H9 (cell line): Measurements from ENCODE around the gene RBPJ. TPM values are rescaled to one million over a fixed set of nuclear protein-coding genes. Genes with fewer than 3 reads are reported as not detected.
A peak's percentile ranks its signal among the peaks of the same experiment; 100 is the strongest.

Experiments
- DNase-seq: peaks from one replicate; pipeline ENCODE4 v3.0.0-alpha.2; 2017
- H2AFZ ChIP-seq: one replicate; pipeline ENCODE4 v1.6.1; 2013; ENCODE audit warnings: mild to moderate bottlenecking, low read length, control low read depth, moderate library complexity
- H2AK5ac ChIP-seq: 2 replicates; pipeline ENCODE4 v1.6.1; 2013; ENCODE audit warnings: low read length, control low read depth, mixed read lengths; ENCODE audit not compliant: insufficient read length
- H2BK120ac ChIP-seq: one replicate; pipeline ENCODE4 v1.6.1; 2013; ENCODE audit warnings: low read depth, mild to moderate bottlenecking, low read length, control low read depth, inconsistent platforms; ENCODE audit not compliant: poor library complexity, severe bottlenecking
- H2BK12ac ChIP-seq: 2 replicates; pipeline ENCODE4 v1.6.1; 2013; ENCODE audit warnings: low read length, control low read depth, mixed read lengths, low read depth; ENCODE audit not compliant: insufficient read length
- H2BK15ac ChIP-seq: 2 replicates; pipeline ENCODE4 v1.6.1; 2013; ENCODE audit warnings: low read depth, low read length, control low read depth
- H2BK20ac ChIP-seq: one replicate; pipeline ENCODE4 v1.6.1; 2013; ENCODE audit warnings: low read depth, mild to moderate bottlenecking, low read length, control low read depth, inconsistent platforms; ENCODE audit not compliant: poor library complexity, severe bottlenecking
- H2BK5ac ChIP-seq: 2 replicates; pipeline ENCODE4 v1.6.1; 2013; ENCODE audit warnings: low read length, control low read depth, mixed read lengths; ENCODE audit not compliant: insufficient read length
- H3K14ac ChIP-seq: 2 replicates; pipeline ENCODE4 v1.6.1; 2013; ENCODE audit warnings: low read length, control low read depth; ENCODE audit not compliant: insufficient read depth
- H3K18ac ChIP-seq: 2 replicates; pipeline ENCODE4 v1.6.1; 2013; ENCODE audit warnings: low read depth, mild to moderate bottlenecking, mixed read lengths, low read length, control low read depth; ENCODE audit not compliant: insufficient read length
- H3K23ac ChIP-seq: 2 replicates; pipeline ENCODE4 v1.6.1; 2013; ENCODE audit warnings: low read length, control low read depth, mixed read lengths, low read depth; ENCODE audit not compliant: insufficient read length
- H3K23me2 ChIP-seq: 2 replicates; pipeline ENCODE4 v1.6.1; 2013; ENCODE audit warnings: low read depth, mild to moderate bottlenecking, mixed read lengths, low read length, control low read depth; ENCODE audit not compliant: insufficient read length, poor library complexity, severe bottlenecking
- H3K27ac ChIP-seq: 2 replicates; pipeline ENCODE4 v1.5.1; 2013; ENCODE audit warnings: low read length, control low read depth, mixed read lengths, low read depth; ENCODE audit not compliant: insufficient read length
- H3K27me3 ChIP-seq: 2 replicates; pipeline ENCODE4 v1.6.1; 2013; ENCODE audit warnings: low read length, control low read depth, inconsistent platforms; ENCODE audit not compliant: insufficient read depth
- H3K4ac ChIP-seq: 2 replicates; pipeline ENCODE4 v1.6.1; 2013; ENCODE audit warnings: low read depth, mild to moderate bottlenecking, control low read depth, inconsistent platforms, low read length, moderate library complexity
- H3K4me1 ChIP-seq: 2 replicates; pipeline ENCODE4 v1.6.1; 2013; ENCODE audit warnings: low read length, control low read depth, inconsistent platforms; ENCODE audit not compliant: insufficient read depth
- H3K4me2 ChIP-seq: 2 replicates; pipeline ENCODE4 v1.6.1; 2013; ENCODE audit warnings: low read length, control low read depth, mixed read lengths; ENCODE audit not compliant: insufficient read length, insufficient read depth
- H3K56ac ChIP-seq: 2 replicates; pipeline ENCODE4 v1.6.1; 2013; ENCODE audit warnings: low read depth, mild to moderate bottlenecking, mixed read lengths, low read length, control low read depth; ENCODE audit not compliant: insufficient read length
- H3K79me1 ChIP-seq: 2 replicates; pipeline ENCODE4 v1.6.1; 2013; ENCODE audit warnings: low read depth, mild to moderate bottlenecking, moderate library complexity, low read length, control low read depth, inconsistent platforms; ENCODE audit not compliant: insufficient read depth, poor library complexity, severe bottlenecking
- H3K79me2 ChIP-seq: 2 replicates; pipeline ENCODE4 v1.6.1; 2013; ENCODE audit warnings: low read length, control low read depth, inconsistent platforms; ENCODE audit not compliant: insufficient read depth
- H3K9ac ChIP-seq: 2 replicates; pipeline ENCODE4 v1.6.1; 2013; ENCODE audit warnings: low read length, control low read depth, mixed read lengths; ENCODE audit not compliant: insufficient read length; ENCODE audit errors: extremely low read depth
- H3K9me3 ChIP-seq: one replicate; pipeline ENCODE4 v1.6.1; 2013; ENCODE audit warnings: low read depth, low read length, inconsistent platforms; ENCODE audit not compliant: control insufficient read depth
- H3T11ph ChIP-seq: one replicate; pipeline ENCODE4 v1.6.1; 2013; ENCODE audit warnings: mild to moderate bottlenecking, low read length, control low read depth, inconsistent platforms
- H4K20me1 ChIP-seq: one replicate; pipeline ENCODE4 v1.6.1; 2013; ENCODE audit not compliant: control insufficient read depth, insufficient read length, insufficient read depth
- H4K5ac ChIP-seq: 2 replicates; pipeline ENCODE4 v1.6.1; 2013; ENCODE audit warnings: low read depth, mild to moderate bottlenecking, mixed read lengths, low read length, control low read depth; ENCODE audit not compliant: insufficient read length
- H4K8ac ChIP-seq: replicated peaks from 2 replicates; pipeline ENCODE4 v1.6.1; 2013; ENCODE audit warnings: low read length, control low read depth, mixed read lengths, low read depth; ENCODE audit not compliant: insufficient read length
- H4K91ac ChIP-seq: 2 replicates; pipeline ENCODE4 v1.6.1; 2013; ENCODE audit warnings: low read depth, mild to moderate bottlenecking, moderate library complexity, mixed read lengths, low read length, control low read depth; ENCODE audit not compliant: insufficient read length
- H3K27ac Mint-ChIP-seq, 3 experiments: 2 replicates in 2 of 3; 3 replicates in 1 of 3; pipeline ENCODE4 v1.8.0; 2020 to 2021; ENCODE audit warnings: mixed read lengths in 3 of 3, mild to moderate bottlenecking in 1 of 3, moderate library complexity in 1 of 3
- H3K27me3 Mint-ChIP-seq: 2 replicates; pipeline ENCODE4 v1.8.0; 2021; ENCODE audit warnings: low read depth, mild to moderate bottlenecking, moderate library complexity, mixed read lengths
- H3K36me3 Mint-ChIP-seq, 3 experiments: 2 replicates in 2 of 3; 3 replicates in 1 of 3; pipeline ENCODE4 v1.8.0; 2020 to 2021; ENCODE audit warnings: low read depth in 3 of 3, mixed read lengths in 3 of 3; ENCODE audit not compliant: insufficient read depth in 1 of 3
- H3K4me1 Mint-ChIP-seq, 2 experiments: 2 replicates each; pipeline ENCODE4 v1.8.0; 2020; ENCODE audit warnings: mixed read lengths in 2 of 2
- H3K4me3 Mint-ChIP-seq, 2 experiments: 2 replicates in 1 of 2; 3 replicates in 1 of 2; pipeline ENCODE4 v1.8.0; 2020 to 2021; ENCODE audit warnings: mild to moderate bottlenecking in 2 of 2, mixed read lengths in 2 of 2, moderate library complexity in 1 of 2
- H3K9me3 Mint-ChIP-seq, 2 experiments: 2 replicates in 1 of 2; 3 replicates in 1 of 2; pipeline ENCODE4 v1.8.0; 2020; ENCODE audit warnings: mild to moderate bottlenecking in 2 of 2, mixed read lengths in 2 of 2, moderate library complexity in 1 of 2
- WGBS: extraction: QIAGEN DNeasy Blood & Tissue Kit; methylation state at CpG from one replicate; pipeline ENCODE4 v1.1.7; 2013; ENCODE audit warnings: missing lambda C conversion rate, low lambda C conversion rate, mixed read lengths; ENCODE audit not compliant: insufficient read length; ENCODE audit errors: extremely low coverage; 5-methylcytosine and 5-hydroxymethylcytosine counted together
- total RNA-seq: library from RNA; stranded (reverse); gene quantifications from 2 replicates; pipeline ENCODE4 v1.2.1, GENCODE V29; 2021
- TF ChIP-seq, protein P1 (sequence below): fragments of 200-600 bp; sonication (generic); conservative IDR thresholded peaks from 3 replicates; pipeline ENCODE4 v1.8.0; 2021; ENCODE audit warnings: antibody characterized with exemption, mild to moderate bottlenecking

The RBPJ gene
- total RNA-seq, 1 experiment from 2014 or later: 166 TPM

DNA sequence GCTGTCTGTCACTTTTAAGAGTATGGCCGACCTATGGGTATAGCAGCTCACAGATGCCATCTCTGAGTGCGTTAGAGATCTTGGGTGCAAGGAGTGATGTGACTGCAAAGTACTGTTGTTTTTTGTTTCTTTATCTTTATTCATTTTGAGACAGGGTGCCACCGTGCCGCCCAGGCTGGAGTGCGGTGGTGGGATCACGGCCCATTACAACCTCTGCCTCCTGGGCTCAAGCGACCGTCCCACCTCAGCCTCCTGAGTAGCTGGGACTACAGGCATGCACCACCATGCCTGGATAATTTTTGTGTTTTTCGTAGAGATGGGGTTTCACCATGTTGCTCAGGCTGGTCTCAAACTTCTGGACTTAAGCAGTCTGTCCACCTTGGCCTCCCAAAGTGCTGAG is 98.0 kb downstream of the RBPJ start:
- H2BK20ac ChIP-seq: no peak overlapping the region
- H3K23me2 ChIP-seq: no peaks in the 10 kb centered on the region
- no peaks in the 10 kb centered on the region for H3K9me3 Mint-ChIP-seq
- no peak overlapping the region for H3K14ac ChIP-seq
- no peaks in the 10 kb centered on the region for H3K27me3 Mint-ChIP-seq
- no peak overlapping the region for H4K8ac ChIP-seq
- no peak overlapping the region for H3K27ac ChIP-seq
- H3K56ac ChIP-seq: no peak overlapping the region
- H3K9me3 ChIP-seq: no peaks in the 10 kb centered on the region
- H3K23ac ChIP-seq: no peak overlapping the region
- H4K20me1 ChIP-seq: no peaks in the 10 kb centered on the region
- no peak overlapping the region for H4K5ac ChIP-seq
- WGBS: no CpG with 5 or more reads among the region's 9 CpGs
- H3K4ac ChIP-seq: no peak overlapping the region
- no peaks in the 10 kb centered on the region for H3K27me3 ChIP-seq
- peaks cover 31 to 48% of the 10 kb centered on the region in 2 experiments for H3K4me1 Mint-ChIP-seq
- H3K79me2 ChIP-seq: 0 out of 2 replicates have a peak, but pooled peaks cover 2% of the 10 kb centered on the region
- TF ChIP-seq, protein P1, sequence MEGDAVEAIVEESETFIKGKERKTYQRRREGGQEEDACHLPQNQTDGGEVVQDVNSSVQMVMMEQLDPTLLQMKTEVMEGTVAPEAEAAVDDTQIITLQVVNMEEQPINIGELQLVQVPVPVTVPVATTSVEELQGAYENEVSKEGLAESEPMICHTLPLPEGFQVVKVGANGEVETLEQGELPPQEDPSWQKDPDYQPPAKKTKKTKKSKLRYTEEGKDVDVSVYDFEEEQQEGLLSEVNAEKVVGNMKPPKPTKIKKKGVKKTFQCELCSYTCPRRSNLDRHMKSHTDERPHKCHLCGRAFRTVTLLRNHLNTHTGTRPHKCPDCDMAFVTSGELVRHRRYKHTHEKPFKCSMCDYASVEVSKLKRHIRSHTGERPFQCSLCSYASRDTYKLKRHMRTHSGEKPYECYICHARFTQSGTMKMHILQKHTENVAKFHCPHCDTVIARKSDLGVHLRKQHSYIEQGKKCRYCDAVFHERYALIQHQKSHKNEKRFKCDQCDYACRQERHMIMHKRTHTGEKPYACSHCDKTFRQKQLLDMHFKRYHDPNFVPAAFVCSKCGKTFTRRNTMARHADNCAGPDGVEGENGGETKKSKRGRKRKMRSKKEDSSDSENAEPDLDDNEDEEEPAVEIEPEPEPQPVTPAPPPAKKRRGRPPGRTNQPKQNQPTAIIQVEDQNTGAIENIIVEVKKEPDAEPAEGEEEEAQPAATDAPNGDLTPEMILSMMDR: no peak
- no peak for DNase-seq
- H3K18ac ChIP-seq: no peak overlapping the region
- H2BK5ac ChIP-seq: no peak overlapping the region
- H3K4me2 ChIP-seq: no peak overlapping the region
- peaks cover 29 to 50% (median 40%) of the 10 kb centered on the region in 3 experiments for H3K36me3 Mint-ChIP-seq
- no peak overlapping the region for H2BK12ac ChIP-seq
- no peak overlapping the region for H3T11ph ChIP-seq
- H3K4me3 Mint-ChIP-seq: no peak overlapping the region
- H2AFZ ChIP-seq: no peak overlapping the region
- H2BK120ac ChIP-seq: no peak overlapping the region
- peak overlapping the region; percentile 3 to 46 (median 37); a peak in 4 of 7 replicates for H3K27ac Mint-ChIP-seq
- no peak overlapping the region for H3K9ac ChIP-seq
- no peak overlapping the region for H4K91ac ChIP-seq
- no peak overlapping the region for H2BK15ac ChIP-seq
- peaks cover 7% of the 10 kb centered on the region; the same call in 1 of the 2 replicates for H3K4me1 ChIP-seq
- H3K79me1 ChIP-seq: peaks cover 3% of the 10 kb centered on the region
- H2AK5ac ChIP-seq: no peak overlapping the region
